Activated naive CD4-positive, alpha-beta T cell treated with anti-CD3 and anti-CD28 coated beads, Interleukin-2, amount 50 U/mL, for 72 hours (primary cell): ENCODE data around the gene KISS1. TPM values are rescaled to one million over a fixed set of nuclear protein-coding genes. Genes with fewer than 3 reads are reported as not detected.

Experiments used
- ATAC-seq, 2 donors: fragments of 150-1000 bp; cut with Tn5 transposase; 2 replicates each; pipeline ENCODE4 v1.10.0; 2021; ENCODE audit warnings: mild to moderate bottlenecking in 2 of 2, moderate library complexity in 2 of 2
- DNase-seq, 2 donors: peaks; one replicate each; pipeline ENCODE4 v3.0.0; 2021 to 2022; ENCODE audit warnings: low spot score in 2 of 2
- H3K27ac Mint-ChIP-seq, 2 donors: one replicate each; pipeline ENCODE4 v1.8.0; 2022; ENCODE audit warnings: mild to moderate bottlenecking in 2 of 2, mixed read lengths in 2 of 2
- H3K36me3 Mint-ChIP-seq, 2 donors: one replicate each; pipeline ENCODE4 v1.8.0; 2022; ENCODE audit warnings: mixed read lengths in 2 of 2
- H3K9me3 Mint-ChIP-seq, 2 donors: one replicate each; pipeline ENCODE4 v1.8.0; 2022; ENCODE audit warnings: mixed read lengths in 2 of 2
- total RNA-seq, 2 donors: library from RNA; stranded (reverse); gene quantifications; one replicate each; pipeline ENCODE4 v1.2.3, GENCODE V29; 2022

KISS1 gene
- total RNA-seq, 2 donors from 2014 or later: 0.91 TPM; not detected in 1

DNA sequence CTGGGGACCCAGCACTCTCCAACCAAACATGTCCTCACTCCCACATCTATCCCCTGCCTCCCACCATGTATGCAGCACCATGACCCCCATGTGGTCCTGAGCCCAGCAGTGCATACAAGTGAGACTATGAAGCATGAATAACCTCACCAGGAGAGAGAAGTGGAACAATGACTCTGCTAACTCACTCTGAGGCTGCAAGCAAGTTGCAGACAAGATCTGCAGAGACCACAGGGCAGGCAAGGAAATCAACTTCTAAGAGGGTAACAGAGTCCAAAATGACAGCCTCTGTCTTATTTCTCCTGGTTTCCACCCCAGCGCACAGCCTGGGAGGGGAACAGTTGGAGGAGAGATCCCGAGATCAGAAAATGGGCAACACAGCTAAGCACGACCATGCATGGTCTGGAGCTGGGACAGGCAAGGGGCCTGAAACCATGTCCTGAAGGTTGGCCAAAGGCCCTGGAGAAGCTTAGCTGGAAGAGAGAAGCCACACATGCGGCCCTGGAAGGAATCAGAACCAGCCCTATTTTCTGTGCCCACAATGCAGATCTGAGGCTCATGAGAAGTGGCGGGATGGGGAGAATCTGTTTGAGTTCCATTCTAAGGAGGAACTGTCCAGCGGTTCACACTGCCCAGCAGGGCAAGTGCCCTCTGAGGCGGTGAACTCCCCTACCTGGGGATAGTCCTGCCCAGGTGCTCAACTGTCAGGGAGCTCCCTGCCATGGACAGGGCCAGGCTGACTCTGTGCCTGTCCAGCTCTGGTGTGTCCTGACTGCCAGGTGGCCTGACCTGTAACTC lies 17.6 kb downstream of the KISS1 start:
- Mint-ChIP-seq H3K27ac (no peak overlapping the region), H3K36me3 (peaks cover 0 to 3% of the 10 kb centered on the region in 2 donors), H3K9me3 (peaks cover 0 to 3% of the 10 kb centered on the region in 2 donors)
- ATAC-seq: no peak
- no peak for DNase-seq

- no peak overlapping the region for H3K27ac Mint-ChIP-seq
- DNase-seq: no peak
- H3K36me3 Mint-ChIP-seq: peaks cover 0 to 6% of the 10 kb centered on the region in 2 donors
- H3K9me3 Mint-ChIP-seq: peaks cover 0 to 6% of the 10 kb centered on the region in 2 donors
- ATAC-seq: no peak
Measured at GRCh38 chr1:204177133-204177532, 19.2 kb downstream of the KISS1 start.

GRCh38 chr1:204176049-204176448 lies 20.2 kb downstream of the KISS1 start:
- H3K9me3 Mint-ChIP-seq: peaks cover 4 to 10% of the 10 kb centered on the region in 2 donors
- H3K36me3 Mint-ChIP-seq: peaks cover 0 to 9% of the 10 kb centered on the region in 2 donors
- no peak for DNase-seq
- no peak for ATAC-seq
- H3K27ac Mint-ChIP-seq: no peak overlapping the region

GRCh38 chr1:204174958-204175357 lies 21.3 kb downstream of the KISS1 start:
- no peak for DNase-seq
- H3K9me3 Mint-ChIP-seq: peaks cover 8 to 15% of the 10 kb centered on the region in 2 donors
- peaks cover 6 to 9% of the 10 kb centered on the region in 2 donors for H3K36me3 Mint-ChIP-seq
- no peak for ATAC-seq
- H3K27ac Mint-ChIP-seq: no peak overlapping the region

DNA sequence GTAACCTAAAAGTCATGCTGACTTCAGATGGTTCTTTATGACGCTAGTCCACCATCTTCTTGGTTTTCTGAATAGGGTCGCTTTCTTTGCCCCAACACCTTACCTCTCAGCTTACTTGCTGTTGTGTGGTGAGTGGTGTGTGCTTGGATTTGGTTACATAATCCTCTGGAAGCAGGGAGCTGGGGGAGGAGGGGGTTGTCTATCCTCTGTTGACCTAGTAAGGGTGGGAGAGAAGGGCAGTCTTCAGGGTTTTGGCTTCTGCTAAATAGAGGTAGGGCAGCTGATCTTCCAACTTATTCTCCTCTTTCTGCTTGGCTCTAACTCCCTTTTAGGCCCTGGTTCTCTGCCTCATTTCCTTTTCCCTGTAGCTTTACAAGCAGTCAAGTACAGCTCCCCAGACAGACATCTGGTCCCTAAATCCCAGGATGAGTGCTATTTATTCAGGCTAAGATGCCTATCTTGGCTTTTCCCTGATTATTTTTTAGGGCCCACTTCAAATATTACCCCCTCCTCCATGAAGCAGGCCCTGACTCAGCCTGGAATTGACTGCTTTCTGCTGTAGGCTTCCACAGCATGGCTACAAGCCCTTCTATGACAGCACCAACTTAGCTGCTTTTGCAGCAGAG lies 23.8 kb downstream of the KISS1 start:
- H3K9me3 Mint-ChIP-seq: peaks cover 17 to 22% of the 10 kb centered on the region in 2 donors
- no peak overlapping the region for H3K27ac Mint-ChIP-seq
- no peak for ATAC-seq
- no peak for DNase-seq
- H3K36me3 Mint-ChIP-seq: peaks cover 12 to 19% of the 10 kb centered on the region in 2 donors

GRCh38 chr1:204171751-204172178 lies 24.5 kb downstream of the KISS1 start:
- ATAC-seq (no peak), DNase-seq (no peak)
- Mint-ChIP-seq H3K36me3 (peaks cover 15 to 21% of the 10 kb centered on the region in 2 donors), H3K9me3 (peaks cover 21 to 26% of the 10 kb centered on the region in 2 donors), H3K27ac (no peak overlapping the region)

DNA sequence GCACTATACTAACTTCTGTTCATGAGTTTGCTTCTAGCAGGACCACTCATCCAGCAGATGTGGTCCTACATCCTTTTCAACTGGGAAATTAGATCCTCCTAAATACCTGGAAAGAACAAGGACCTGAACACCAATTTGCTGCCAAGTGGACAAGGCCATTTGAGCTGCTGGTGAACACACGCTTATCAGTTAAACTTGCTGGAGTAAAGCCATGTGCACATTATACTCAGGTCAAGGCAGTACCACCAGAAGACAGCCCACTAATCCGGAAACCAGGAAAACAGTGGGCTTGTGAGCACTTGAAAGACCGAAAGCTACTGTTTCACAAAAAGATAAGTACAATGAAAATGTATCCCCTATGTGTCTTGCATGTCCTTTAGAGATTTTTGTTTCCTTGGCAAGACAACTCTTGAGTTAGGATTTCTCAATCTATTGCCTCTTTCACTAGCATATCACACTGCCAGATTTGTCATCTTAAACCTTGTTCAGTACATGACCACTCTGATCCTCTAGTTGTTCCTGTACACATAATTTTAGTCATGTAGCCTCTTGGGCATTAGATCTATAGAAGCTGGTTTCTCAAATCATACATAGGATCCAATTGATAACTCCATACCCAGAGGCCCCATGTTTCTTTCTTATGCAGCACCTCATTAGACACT lies 25.7 kb downstream of the KISS1 start:
- Mint-ChIP-seq H3K36me3 (peaks cover 15 to 21% of the 10 kb centered on the region in 2 donors), H3K27ac (no peak overlapping the region), H3K9me3 (peaks cover 21 to 26% of the 10 kb centered on the region in 2 donors)
- DNase-seq (no peak), ATAC-seq (no peak)

DNA sequence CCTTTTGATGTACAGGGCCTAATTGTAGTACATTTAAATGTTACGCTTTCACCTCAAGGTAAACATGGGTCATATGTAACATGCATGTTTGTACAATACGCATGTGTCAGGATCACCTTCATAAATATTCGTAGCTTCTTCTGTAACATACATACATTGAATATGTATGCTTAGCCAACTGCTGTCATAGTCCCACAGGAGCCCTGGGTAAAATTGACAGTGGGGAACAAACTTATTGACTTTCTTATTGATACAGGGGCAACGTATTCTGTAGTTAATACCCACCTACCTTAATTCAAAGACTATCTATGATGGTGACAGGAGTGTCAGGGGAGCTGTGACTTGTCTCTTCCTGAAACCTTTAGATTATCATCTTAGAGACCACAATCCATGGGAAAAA lies 26.4 kb downstream of the KISS1 start:
- Mint-ChIP-seq H3K27ac (no peak overlapping the region), H3K9me3 (peaks cover 21 to 26% of the 10 kb centered on the region in 2 donors), H3K36me3 (peaks cover 15 to 21% of the 10 kb centered on the region in 2 donors)
- DNase-seq (no peak), ATAC-seq (no peak)

- ATAC-seq: no peak
Measured at GRCh38 chr1:204167730-204168129, 28.6 kb downstream of the KISS1 start.

DNA sequence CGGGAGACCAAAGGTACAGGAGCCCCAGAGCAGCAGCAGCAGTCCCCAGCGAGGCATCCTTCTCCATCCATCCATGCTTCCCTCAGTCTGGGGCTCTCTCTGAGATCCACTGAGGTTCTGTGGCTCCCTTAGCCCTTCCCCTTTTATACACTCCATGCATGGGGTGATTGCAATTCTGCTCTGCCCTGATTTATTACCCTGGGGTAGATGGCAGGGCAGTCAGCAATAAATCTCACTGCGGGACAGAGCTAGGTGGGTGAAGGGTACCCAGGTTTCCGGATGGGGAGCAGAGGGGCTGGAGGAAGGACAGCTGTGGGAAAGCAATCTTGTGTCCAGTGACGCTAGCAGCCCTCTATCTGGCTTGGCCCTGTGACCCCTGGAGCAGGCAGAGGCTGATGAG lies 30.1 kb downstream of the KISS1 start, which contains the start of gene REN:
Gene REN (minus strand): TSS at position 119 of the 400 bp plus-strand sequence. CDS start 44 bp downstream, at position 75.
- Mint-ChIP-seq H3K36me3 (peaks cover 6 to 21% of the 10 kb centered on the region in 2 donors), H3K27ac (no peak within 1 kb of the TSS), H3K9me3 (peaks cover 16 to 17% of the 10 kb centered on the region in 2 donors)
- DNase-seq: no peak
- no peak for ATAC-seq

More at GRCh38 chr1:204167730-204168129, 28.6 kb downstream of the KISS1 start:
- Mint-ChIP-seq H3K9me3 (peaks cover 20 to 21% of the 10 kb centered on the region in 2 donors), H3K27ac (no peak overlapping the region), H3K36me3 (peaks cover 10 to 21% of the 10 kb centered on the region in 2 donors)
- no peak for DNase-seq

DNA sequence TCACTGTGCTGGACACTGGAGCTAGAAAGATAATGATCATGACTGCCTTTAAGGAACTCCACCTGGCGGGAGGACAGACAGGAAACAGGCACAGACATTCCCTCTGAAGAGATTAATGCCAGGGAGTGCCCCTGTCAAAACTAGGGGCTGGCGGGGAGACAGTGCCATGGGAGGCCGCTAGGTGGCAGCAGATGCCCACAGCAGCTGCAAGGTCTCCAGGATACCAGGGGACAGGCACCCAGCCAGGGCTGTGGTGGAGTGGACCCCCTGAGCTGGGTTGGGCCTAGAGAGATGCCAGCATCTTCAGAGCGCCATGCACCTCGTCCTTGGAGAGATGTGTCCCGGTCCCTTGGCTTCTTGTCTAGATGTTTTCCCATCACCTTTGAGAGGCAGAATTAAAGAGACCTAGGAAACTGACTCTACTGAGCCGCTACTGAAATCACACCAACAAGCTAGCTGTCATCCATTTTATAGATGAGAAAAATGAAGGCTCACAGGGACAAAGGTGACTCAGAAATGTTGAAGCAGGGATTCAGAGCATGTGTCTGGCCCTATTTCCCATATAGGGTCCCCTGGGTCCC lies 33.7 kb downstream of the KISS1 start:
- Mint-ChIP-seq H3K9me3 (peaks cover 4% of the 10 kb centered on the region in 2 donors), H3K36me3 (peaks cover 3 to 4% of the 10 kb centered on the region in 2 donors), H3K27ac (no peak overlapping the region)
- DNase-seq (peak; percentile 77 to 85), ATAC-seq (peak; percentile 94 to 96)

- Mint-ChIP-seq H3K9me3 (no peaks in the 10 kb centered on the region), H3K27ac (no peak overlapping the region), H3K36me3 (no peaks in the 10 kb centered on the region)
- ATAC-seq (no peak), DNase-seq (no peak)
Measured at GRCh38 chr1:204161609-204162493, 34.4 kb downstream of the KISS1 start.

DNA sequence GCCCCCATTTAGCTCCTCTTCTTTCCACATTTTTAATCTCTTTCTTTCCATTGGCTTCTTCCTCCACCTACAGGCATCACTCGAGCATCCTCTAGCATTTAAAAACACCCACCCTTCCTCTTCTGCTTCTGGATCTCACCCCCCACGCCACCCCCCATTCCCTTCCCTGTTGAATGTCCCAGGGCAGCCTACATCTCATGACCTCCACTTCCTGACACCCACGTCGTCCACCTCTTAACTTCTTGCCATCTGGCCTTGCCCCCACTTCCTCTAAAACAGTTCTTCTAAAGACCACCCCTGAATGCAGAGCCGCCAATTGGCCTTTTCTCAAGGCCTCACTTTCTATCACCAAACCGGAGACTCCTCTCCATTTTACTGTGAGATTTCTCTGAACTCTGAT lies 38.3 kb downstream of the KISS1 start:
- no peaks in the 10 kb centered on the region for H3K9me3 Mint-ChIP-seq
- DNase-seq: no peak
- H3K36me3 Mint-ChIP-seq: no peaks in the 10 kb centered on the region
- ATAC-seq: no peak
- H3K27ac Mint-ChIP-seq: peak overlapping the region; percentile 13 to 31

DNA sequence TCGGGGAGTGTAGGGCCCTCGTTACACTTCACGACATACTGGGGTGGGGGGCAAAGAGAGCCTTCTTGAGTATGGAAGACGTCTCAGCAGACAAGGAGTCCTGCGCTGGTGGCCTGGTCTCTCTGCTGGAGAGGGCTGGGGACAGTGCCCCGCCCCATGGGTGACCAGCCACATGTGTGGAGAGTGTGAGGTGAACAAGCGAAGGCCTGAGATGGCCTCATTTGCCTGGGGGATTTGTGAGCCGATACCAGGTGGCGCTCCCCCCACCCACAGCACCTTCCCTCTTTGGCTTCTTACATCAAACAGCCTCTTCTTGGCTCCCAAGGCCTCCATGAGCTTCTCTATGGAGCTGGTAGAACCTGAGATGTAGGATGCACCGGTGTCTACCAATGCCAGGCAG lies 40.4 kb downstream of the KISS1 start:
- ATAC-seq (no peak), DNase-seq (no peak)
- H3K27ac Mint-ChIP-seq: peak overlapping the region in 1 of 2 donors; percentile 66
- H3K36me3 Mint-ChIP-seq: no peaks in the 10 kb centered on the region
- no peaks in the 10 kb centered on the region for H3K9me3 Mint-ChIP-seq

DNA sequence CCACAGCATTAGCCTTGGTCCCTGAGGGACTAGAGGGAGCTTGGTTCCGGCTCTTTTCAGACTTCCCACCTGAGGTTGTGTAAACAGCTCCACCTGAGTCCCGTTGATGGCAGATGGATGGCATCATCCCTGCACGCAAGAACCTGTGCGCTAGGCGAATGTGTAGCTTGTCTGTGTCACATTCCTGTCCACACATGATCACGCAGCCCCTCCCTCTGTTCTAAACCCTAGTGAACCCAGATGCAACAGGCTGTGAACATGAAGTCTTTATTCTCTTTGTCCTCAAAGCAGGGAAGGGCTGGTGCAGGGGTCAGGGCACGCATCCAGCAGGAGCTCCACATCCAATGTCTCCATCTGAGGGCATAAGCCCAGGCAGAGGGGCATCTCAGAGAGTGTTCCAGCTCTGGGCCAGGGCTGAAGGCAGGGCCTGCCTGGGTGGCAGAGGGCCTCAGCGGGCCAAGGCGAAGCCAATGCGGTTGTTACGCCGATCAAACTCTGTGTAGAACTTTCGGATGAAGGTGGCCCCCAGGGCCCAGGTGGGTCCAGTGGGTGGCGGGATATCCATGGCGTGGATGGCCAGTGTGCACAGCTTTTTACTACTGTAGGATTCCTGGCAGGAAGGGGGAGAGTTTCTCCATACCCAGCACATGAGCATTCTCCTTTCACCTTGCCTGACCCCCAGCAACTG lies 41.6 kb downstream of the KISS1 start:
- Mint-ChIP-seq H3K36me3 (no peaks in the 10 kb centered on the region), H3K9me3 (no peaks in the 10 kb centered on the region), H3K27ac (no peak overlapping the region)
- DNase-seq: no peak
- ATAC-seq: no peak
